ENCODE data around the gene USP17L19.
"Not testable (repeated sequence)": the region's sequence is repeated elsewhere in the genome, so short reads cannot be mapped to it uniquely, and the experiment has no call there.

- not testable (repeated sequence) for TF ChIP-seq POLR2A, CTCF (IDR thresholded peaks at IDR 0.05)
Observed at GRCh38 chr4:9210357-9210756, 42.8 kb upstream of the USP17L19 start, which contains the start of gene USP17L10.
